ENCODE measurements around the gene MAP7D1.
"Not testable (repeated sequence)": the region's sequence is repeated elsewhere in the genome, so short reads cannot be mapped to it uniquely, and the experiment has no call there.

Gene MAP7D1

GRCh38 chr1:36151845-36152203 lies 4.1 kb upstream of the MAP7D1 start:
- no peak for DNase-seq (ENCODE audit: low read depth)

GRCh38 chr1:36153476-36153875 lies 2.5 kb upstream of the MAP7D1 start:
- no peak for DNase-seq (ENCODE audit: low read depth)

GRCh38 chr1:36154335-36154734 lies 1.6 kb upstream of the MAP7D1 start:
- no peak for DNase-seq (ENCODE audit: low read depth)

- no peak for DNase-seq (ENCODE audit: low read depth)
These were observed 1.1 kb upstream of the MAP7D1 start for GRCh38 chr1:36154765-36155407.

- no peak for DNase-seq (ENCODE audit: low read depth)
These were observed 562 bp downstream of the MAP7D1 start for GRCh38 chr1:36156329-36157114.

GRCh38 chr1:36157115-36157903 lies 1.3 kb downstream of the MAP7D1 start:
- no peak for DNase-seq (ENCODE audit: low read depth)

GRCh38 chr1:36157973-36158826 lies 2.2 kb downstream of the MAP7D1 start:
- no peak for DNase-seq (ENCODE audit: low read depth)

GRCh38 chr1:36158827-36159252 lies 2.9 kb downstream of the MAP7D1 start:
- not testable (repeated sequence) for DNase-seq (ENCODE audit: low read depth)

- DNase-seq (ENCODE audit: low read depth), result no peak
These were observed 3.8 kb downstream of the MAP7D1 start for GRCh38 chr1:36159614-36160387.

GRCh38 chr1:36160388-36160948 lies 4.5 kb downstream of the MAP7D1 start:
- DNase-seq (ENCODE audit: low read depth), result no peak

GRCh38 chr1:36160949-36161485 lies 5.1 kb downstream of the MAP7D1 start:
- DNase-seq (ENCODE audit: low read depth), result no peak

- DNase-seq (ENCODE audit: low read depth), result no peak
These were observed 5.9 kb downstream of the MAP7D1 start for GRCh38 chr1:36161641-36162531.

GRCh38 chr1:36162680-36163239 lies 6.8 kb downstream of the MAP7D1 start:
- DNase-seq (ENCODE audit: low read depth), result no peak

GRCh38 chr1:36163426-36163825 lies 7.5 kb downstream of the MAP7D1 start:
- DNase-seq (ENCODE audit: low read depth), result no peak

- DNase-seq (ENCODE audit: low read depth), result no peak
These were observed 8.4 kb downstream of the MAP7D1 start for GRCh38 chr1:36164361-36164760.

- no peak for DNase-seq (ENCODE audit: low read depth)
These were observed 9.2 kb downstream of the MAP7D1 start for GRCh38 chr1:36165145-36165544.

- DNase-seq (ENCODE audit: low read depth), result no peak
These were observed 10.2 kb downstream of the MAP7D1 start for GRCh38 chr1:36166136-36166535.

- DNase-seq (ENCODE audit: low read depth), result no peak
These were observed 11.3 kb downstream of the MAP7D1 start for GRCh38 chr1:36166938-36167905.
